Measurements from ENCODE around the gene FST. TPM values are rescaled to one million over a fixed set of nuclear protein-coding genes. Genes with fewer than 3 reads are reported as not detected.

FST gene
- total and polyA plus RNA-seq, 2 of the 13 experiments (the other 11 are each of a cell fraction or from before 2014, with no cell fraction given): 38.6 to 136 TPM

- TF ChIP-seq PPARG (CRISPR knock-in tag; conservative IDR thresholded peaks at IDR 0.05): no peak
- TF ChIP-seq CENPT (CRISPR knock-in tag; IDR thresholded peaks at IDR 0.05; ENCODE audit: low read depth): no peak
- no peak for TF ChIP-seq PAWR (CRISPR knock-in tag; IDR thresholded peaks at IDR 0.05; ENCODE audit: borderline replicate concordance)
- 0 out of 2 replicates have a peak, but pooled peaks have one; percentile 12 for TF ChIP-seq ARNTL (CRISPR knock-in tag; IDR thresholded peaks at IDR 0.05)
- no peak for TF ChIP-seq ZBTB8A (CRISPR knock-in tag; IDR thresholded peaks at IDR 0.05; ENCODE audit: borderline replicate concordance, low read depth)
- 0 out of 2 replicates have a peak, but pooled peaks have one; percentile 13 for TF ChIP-seq ZNF709 (CRISPR knock-in tag; IDR thresholded peaks at IDR 0.05)
Measured at GRCh38 chr5:53463909-53464621, 16.4 kb upstream of the FST start (continued).

- peak; percentile 12 for FAIRE-seq
- Histone ChIP-seq H3K36me3 (replicated peaks in 1 of 2; ENCODE audit: control insufficient read depth in 1 of 2, insufficient read depth in 2 of 2, low read length in 2 of 2) (no peaks in the 10 kb centered on the region), H3K27me3 (ENCODE audit: control insufficient read depth in 1 of 2, insufficient read depth in 2 of 2, low read length in 2 of 2) (no peaks in the 10 kb centered on the region), H3K9ac (ENCODE audit: insufficient read depth, low read depth, low read length) (peak overlapping the region; percentile 28), H3K4me3 (replicated peaks in 1 of 3; ENCODE audit: insufficient read depth in 1 of 3, low read depth in 2 of 3, low read length in 3 of 3) (peak overlapping the region in 1 of 3 experiments; percentile 34; a peak in 3 of 6 replicates), H3K9me3 (ENCODE audit: low read length) (no peaks in the 10 kb centered on the region), H2AFZ (ENCODE audit: low read length) (no peak overlapping the region), H4K20me1 (ENCODE audit: insufficient read depth, low read length) (no peaks in the 10 kb centered on the region), H3K79me2 (ENCODE audit: insufficient read depth, low read length) (no peaks in the 10 kb centered on the region), H3K27ac (ENCODE audit: extremely low read length, insufficient read depth, low read length) (peak overlapping the region; percentile 50), H3K4me1 (ENCODE audit: insufficient read depth, low read length) (peaks cover 49% of the 10 kb centered on the region), H3K4me2 (ENCODE audit: low read depth, low read length) (peak overlapping the region; percentile 63)
- CTCF ChIA-PET (ENCODE audit: low intra/inter-chr PET ratio, low total read pairs): no interaction called here
- POLR2A ChIA-PET: interaction anchor here (0.6 to 2.8 kb wide), 5 partner anchors 12 to 48 kb away, joined by 4 to 45 read pairs (median 4); partner anchors contain the start of gene FST
- in situ Hi-C loops (cut with HindIII; ENCODE audit: extremely low pct_ligation_motif_present, low pct_unique_long_range_greater_than_20kb) (no loop called here), intact Hi-C loops (cut with micrococcal nuclease; ENCODE audit: unreplicated experiment) (loop anchor here (2.0 kb wide), 1 partner anchor 14 kb away; no protein-coding TSS in a partner anchor)
- peak; percentile 96 for ATAC-seq
- peak; percentile 83 for DNase-seq (ENCODE audit: low spot score)
- BruUV-seq (replicated peaks): no TSS peak
- 5% methylated on average over 3 of the region's 3 CpGs for WGBS (ENCODE audit: low lambda C conversion rate)
- TF ChIP-seq KAT2B (IDR thresholded peaks at IDR 0.05; ENCODE audit: borderline replicate concordance, low read depth, low read length) (no peak), EZH2 (conservative IDR thresholded peaks at IDR 0.05; ENCODE audit: low read depth, low read length) (no peak), ZNF34 (CRISPR knock-in tag; IDR thresholded peaks at IDR 0.05; ENCODE audit: borderline replicate concordance) (no peak), ATF7 (IDR thresholded peaks at IDR 0.05) (no peak), ATF7 (CRISPR knock-in tag; IDR thresholded peaks at IDR 0.05) (no peak), ZNF788 (CRISPR knock-in tag; IDR thresholded peaks at IDR 0.05; ENCODE audit: borderline replicate concordance) (peak; percentile 70; the same call in 1 of the 2 replicates), ZZZ3 (CRISPR knock-in tag; IDR thresholded peaks at IDR 0.05; ENCODE audit: borderline replicate concordance) (no peak), MED8 (CRISPR knock-in tag; IDR thresholded peaks at IDR 0.05; ENCODE audit: insufficient replicate concordance) (peak; percentile 40), CERS6 (CRISPR knock-in tag; IDR thresholded peaks at IDR 0.05) (no peak)
- TF ChIP-seq, protein P1, sequence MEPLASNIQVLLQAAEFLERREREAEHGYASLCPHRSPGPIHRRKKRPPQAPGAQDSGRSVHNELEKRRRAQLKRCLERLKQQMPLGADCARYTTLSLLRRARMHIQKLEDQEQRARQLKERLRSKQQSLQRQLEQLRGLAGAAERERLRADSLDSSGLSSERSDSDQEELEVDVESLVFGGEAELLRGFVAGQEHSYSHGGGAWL (CRISPR knock-in tag; IDR thresholded peaks at IDR 0.05): no peak
- TF ChIP-seq, protein P2, sequence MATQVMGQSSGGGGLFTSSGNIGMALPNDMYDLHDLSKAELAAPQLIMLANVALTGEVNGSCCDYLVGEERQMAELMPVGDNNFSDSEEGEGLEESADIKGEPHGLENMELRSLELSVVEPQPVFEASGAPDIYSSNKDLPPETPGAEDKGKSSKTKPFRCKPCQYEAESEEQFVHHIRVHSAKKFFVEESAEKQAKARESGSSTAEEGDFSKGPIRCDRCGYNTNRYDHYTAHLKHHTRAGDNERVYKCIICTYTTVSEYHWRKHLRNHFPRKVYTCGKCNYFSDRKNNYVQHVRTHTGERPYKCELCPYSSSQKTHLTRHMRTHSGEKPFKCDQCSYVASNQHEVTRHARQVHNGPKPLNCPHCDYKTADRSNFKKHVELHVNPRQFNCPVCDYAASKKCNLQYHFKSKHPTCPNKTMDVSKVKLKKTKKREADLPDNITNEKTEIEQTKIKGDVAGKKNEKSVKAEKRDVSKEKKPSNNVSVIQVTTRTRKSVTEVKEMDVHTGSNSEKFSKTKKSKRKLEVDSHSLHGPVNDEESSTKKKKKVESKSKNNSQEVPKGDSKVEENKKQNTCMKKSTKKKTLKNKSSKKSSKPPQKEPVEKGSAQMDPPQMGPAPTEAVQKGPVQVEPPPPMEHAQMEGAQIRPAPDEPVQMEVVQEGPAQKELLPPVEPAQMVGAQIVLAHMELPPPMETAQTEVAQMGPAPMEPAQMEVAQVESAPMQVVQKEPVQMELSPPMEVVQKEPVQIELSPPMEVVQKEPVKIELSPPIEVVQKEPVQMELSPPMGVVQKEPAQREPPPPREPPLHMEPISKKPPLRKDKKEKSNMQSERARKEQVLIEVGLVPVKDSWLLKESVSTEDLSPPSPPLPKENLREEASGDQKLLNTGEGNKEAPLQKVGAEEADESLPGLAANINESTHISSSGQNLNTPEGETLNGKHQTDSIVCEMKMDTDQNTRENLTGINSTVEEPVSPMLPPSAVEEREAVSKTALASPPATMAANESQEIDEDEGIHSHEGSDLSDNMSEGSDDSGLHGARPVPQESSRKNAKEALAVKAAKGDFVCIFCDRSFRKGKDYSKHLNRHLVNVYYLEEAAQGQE (IDR thresholded peaks at IDR 0.05; ENCODE audit: borderline replicate concordance in 1 of 2, low read depth in 1 of 2, low read length in 2 of 2): no peak
Measured at GRCh38 chr5:53464722-53465121, 15.7 kb upstream of the FST start.

Data from HepG2 (cell line).